GM12872 (cell line): ENCODE data around the gene TXNRD2.

Experiments
- TF ChIP-seq, protein P1 (sequence below): IDR thresholded peaks from 3 replicates; pipeline ENCODE4 v1.5.1; 2011; ENCODE audit warnings: low read depth, mild to moderate bottlenecking, low read length, moderate library complexity; ENCODE audit not compliant: insufficient read depth

Gene TXNRD2

DNA sequence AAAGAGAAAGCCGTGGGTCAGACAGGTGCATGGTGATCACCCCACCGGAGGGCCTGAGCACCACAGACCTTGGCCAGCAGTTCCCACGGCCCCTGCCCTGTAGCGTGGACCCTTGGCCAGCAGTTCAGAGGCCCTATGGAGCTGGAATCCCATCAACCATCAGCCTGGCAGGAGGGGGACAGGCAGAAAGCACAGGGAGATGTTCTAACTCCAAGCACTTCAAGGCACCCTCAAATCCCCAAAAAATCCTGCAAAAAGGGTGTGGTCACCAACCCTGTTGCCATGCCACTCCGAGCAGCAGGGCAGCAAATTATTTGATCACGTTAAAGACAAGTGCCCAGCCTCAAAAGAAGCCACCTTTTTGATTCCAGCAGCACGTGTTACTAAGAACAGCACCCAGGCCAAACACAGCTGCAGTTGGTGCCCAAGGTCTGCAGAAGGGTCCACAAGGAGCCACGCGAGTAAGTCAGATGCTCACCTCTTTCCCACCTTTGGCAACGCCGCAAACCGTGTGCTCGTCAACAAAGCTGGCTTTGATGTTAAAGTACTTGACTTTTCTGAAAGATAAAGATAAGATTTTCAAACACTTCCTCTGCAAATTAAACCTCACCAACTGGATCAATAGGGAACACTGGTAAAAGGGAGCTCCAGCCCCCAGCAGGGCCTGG, 26.2 kb downstream of the TXNRD2 start:
- TF ChIP-seq, protein P1, sequence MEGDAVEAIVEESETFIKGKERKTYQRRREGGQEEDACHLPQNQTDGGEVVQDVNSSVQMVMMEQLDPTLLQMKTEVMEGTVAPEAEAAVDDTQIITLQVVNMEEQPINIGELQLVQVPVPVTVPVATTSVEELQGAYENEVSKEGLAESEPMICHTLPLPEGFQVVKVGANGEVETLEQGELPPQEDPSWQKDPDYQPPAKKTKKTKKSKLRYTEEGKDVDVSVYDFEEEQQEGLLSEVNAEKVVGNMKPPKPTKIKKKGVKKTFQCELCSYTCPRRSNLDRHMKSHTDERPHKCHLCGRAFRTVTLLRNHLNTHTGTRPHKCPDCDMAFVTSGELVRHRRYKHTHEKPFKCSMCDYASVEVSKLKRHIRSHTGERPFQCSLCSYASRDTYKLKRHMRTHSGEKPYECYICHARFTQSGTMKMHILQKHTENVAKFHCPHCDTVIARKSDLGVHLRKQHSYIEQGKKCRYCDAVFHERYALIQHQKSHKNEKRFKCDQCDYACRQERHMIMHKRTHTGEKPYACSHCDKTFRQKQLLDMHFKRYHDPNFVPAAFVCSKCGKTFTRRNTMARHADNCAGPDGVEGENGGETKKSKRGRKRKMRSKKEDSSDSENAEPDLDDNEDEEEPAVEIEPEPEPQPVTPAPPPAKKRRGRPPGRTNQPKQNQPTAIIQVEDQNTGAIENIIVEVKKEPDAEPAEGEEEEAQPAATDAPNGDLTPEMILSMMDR: no peak

DNA sequence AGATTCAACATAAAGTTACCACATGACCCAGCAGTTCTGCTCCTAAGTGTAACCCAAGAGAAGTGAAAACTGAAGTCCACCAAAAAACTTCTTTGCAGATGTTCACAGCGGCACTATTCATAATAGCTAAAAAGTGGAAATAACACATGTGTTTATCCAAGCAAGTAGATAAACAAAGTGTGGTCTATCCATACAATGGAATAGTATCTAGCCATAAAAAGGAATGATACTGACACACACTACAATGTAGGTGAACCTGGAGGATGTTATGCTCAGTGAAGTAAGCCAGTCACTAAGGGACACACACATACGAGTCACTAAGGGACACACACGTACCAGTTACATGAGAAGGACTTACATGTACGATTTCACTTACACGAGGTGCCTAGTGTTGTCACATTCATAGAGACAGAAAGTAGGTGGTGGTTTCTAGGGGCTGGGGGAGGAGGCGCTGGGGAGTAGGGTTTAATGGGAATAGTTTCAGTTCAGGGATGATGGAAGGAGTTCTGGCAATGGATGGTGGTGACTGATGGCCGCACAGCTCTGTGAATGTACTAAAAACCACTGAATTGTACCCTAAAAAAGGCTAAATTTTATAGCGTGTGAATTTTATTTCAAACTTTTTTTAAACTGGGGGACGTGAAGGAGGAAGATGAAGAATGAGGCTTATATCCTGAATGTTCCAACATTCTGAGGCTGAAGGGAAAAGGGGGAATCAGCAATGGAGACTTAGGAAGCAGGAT, 27.2 kb downstream of the TXNRD2 start:
- TF ChIP-seq, protein P1: no peak

DNA sequence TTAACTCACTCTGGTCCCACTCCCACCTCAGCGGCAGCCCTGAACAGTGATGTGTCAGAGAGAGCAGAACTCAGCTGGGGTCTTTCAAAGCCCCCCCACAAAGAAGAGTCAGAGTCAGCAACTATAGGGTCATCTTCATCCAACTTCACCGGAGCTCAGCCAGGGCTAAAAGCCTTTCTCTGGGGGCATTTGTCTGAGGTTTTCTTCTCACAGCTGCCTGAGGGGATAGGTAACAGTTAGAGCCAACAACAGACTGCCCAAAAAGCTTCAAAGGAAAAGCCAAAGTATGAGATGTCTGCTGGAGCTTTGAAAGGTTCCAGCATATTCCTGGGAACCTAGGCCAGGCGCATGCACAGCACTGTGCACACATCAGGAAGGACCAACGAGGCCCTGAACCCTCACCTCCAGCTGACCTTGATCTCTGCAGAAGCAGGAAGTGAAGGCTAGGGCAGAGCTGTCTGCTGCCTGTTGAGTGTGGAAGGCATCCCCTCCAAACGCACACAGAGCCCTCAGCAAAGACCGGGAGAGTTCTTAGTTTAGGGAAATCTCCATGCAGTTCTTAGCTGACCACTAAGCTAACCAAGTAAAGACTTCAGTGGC, 28.2 kb downstream of the TXNRD2 start:
- TF ChIP-seq, protein P1: no peak

DNA sequence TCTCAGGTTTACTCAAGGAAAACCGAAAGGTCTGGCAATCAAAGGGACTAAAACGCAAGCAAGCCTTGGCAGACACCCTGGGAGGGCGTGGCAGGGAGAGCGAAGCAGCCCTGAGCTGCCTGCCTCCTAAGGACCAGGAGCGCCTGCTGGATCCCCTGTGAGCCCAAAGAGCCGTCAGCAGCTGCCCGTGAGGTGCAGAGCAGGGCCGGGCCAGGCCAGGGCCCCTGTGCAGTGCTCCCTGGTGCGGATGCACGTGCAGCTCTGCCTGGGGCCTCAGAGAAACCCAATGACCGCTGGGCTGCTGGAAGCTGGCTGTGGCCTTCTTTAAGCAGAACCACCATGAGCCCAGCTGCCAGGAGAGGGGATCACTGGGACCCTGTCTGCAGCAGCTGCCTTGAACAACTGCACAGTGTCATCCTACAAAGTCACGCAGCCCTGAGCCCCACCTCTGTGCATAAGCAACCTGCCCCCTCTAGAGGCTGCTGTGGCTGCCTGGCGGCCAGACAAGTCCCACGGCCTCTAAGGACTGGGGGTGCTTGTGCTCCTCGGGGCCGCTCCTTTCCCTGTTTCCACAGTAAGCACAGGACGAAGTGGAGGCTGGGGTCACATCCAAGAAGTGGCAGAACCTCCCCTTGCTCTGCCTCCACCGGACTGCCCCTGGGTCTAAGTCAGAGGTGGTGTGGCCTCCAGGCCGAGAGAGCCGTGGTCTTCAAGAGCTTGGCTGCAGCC, 29.2 kb downstream of the TXNRD2 start:
- TF ChIP-seq, protein P1: 0 out of 3 replicates have a peak, but pooled peaks have one; percentile 7

DNA sequence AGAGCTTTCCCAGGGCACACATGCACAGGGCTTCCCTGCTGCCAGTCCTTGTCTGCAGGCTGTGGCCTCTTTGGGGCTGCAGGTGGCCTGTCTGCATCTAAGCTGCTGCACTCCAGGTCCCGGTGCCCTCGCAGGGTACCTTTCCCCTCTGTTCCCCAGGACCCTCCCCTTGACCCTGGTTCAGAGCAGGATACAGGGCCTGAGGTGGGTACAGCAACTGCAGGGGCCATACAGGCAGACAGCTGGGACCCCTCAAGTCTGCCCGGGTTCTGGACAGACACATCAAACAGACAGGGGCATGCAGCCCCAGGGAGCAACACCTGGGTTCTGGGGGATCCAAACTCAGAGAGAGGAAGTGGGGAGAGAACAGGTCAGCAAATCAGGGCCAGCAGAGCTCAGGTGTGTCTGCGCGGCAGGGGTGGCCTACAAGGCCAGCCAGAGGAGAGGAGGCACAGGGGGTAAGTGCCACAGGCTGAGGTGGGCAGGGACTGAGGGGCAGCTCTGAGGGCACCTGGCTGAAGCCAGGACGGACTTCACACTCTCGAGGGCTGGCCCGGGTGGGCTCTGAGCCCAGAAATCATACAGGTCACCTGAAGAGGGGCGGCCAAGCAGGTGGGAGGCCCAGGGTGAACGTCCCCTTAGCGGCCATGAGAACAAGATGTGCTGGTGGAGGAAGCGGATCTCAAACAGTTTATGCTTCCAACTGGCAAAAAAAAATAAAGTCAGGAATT, 29.9 kb downstream of the TXNRD2 start:
- TF ChIP-seq, protein P1: no peak

DNA sequence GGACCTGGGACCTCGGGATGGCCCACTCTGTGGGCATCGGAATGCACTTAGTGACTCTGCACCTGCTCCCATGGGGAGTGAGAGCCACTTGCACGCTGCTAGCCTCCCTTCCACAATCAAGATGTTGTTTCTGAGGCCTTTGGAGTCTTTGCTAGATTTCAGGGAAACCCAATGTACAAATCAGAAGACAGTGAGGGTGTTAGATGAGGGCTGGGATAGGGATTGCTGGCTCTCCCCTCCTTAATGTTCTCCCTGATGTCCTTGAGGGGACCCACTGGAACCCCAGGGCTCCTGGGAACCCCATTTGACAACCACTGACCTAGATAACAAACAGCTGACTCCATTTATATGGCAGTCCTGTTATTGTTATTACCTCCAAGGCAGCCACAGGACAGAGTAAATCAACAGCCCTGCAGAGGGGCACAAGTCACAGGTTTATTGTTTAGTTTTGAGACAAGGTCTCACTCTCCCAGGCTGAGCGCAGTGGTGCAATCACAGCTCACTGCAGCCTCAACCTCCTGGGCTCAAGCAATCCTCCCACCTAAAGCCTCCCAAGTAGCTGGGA, 31.4 kb downstream of the TXNRD2 start:
- TF ChIP-seq, protein P1: no peak
